ENCODE results near the gene DDX52. TPM values are rescaled to one million over a fixed set of nuclear protein-coding genes. Genes with fewer than 3 reads are reported as not detected.

DDX52 gene
- total and polyA plus RNA-seq, 2 of the 13 experiments (the other 11 are each of a cell fraction or from before 2014, with no cell fraction given) = 8.9 to 36.1 TPM

DNA sequence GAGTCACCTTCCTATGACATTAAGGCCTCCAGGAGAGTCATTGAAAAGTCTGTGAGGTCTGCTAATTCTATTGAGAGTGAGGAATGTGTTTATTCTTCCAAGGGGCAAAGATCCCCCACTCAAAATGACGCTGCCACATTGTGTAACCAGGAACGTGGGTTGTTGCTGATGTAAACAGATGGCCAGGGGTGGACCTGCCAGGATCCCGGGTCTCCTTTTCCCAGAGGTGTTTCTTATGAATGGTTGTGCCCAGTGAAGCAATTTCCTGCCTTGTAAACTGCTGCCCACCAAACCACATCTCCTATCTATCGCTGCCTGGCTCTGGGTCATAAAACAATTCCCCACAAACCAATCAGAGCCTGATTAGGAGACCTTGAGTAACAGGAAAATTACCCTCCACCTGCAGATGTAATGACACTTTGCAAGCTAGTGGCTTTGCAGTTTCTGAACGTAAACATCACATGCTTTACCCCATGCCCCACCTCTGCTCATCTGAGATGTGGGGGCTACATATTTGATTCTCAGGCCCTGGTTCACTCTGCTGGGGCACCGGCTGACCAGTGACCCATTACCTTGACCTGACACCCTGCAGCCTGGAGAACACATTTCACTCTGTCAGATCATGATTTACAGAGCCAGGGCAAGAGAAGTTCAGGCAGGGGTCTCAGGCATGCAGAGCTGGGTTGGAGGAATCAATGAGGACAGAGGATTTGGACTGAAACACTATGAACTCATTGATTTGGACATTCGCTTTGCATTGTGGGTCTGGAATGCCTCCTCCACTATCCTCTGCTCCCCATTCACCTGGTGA, 33.1 kb upstream of the DDX52 start (continued):
- TF ChIP-seq ZNF556 (CRISPR knock-in tag; IDR thresholded peaks at IDR 0.05; ENCODE audit: borderline replicate concordance) (no peak), NKX3-1 (CRISPR knock-in tag; IDR thresholded peaks at IDR 0.05) (no peak), ZNF430 (CRISPR knock-in tag; IDR thresholded peaks at IDR 0.05) (no peak), ARID4A (CRISPR knock-in tag; IDR thresholded peaks at IDR 0.05; ENCODE audit: borderline replicate concordance) (peak; percentile 36; the same call in 1 of the 2 replicates), GATAD2A (CRISPR knock-in tag; IDR thresholded peaks at IDR 0.05) (peak; percentile 77), FOXO1 (CRISPR knock-in tag; IDR thresholded peaks at IDR 0.05) (peak; percentile 98), ZNF17 (CRISPR knock-in tag; IDR thresholded peaks at IDR 0.05) (no peak), ZSCAN31 (CRISPR knock-in tag; IDR thresholded peaks at IDR 0.05; ENCODE audit: low read depth) (no peak), ERF (CRISPR knock-in tag; IDR thresholded peaks at IDR 0.05) (no peak; the same call in 1 of the 2 replicates), GMEB1 (CRISPR knock-in tag; IDR thresholded peaks at IDR 0.05; ENCODE audit: borderline replicate concordance) (peak; percentile 50; the same call in 1 of the 2 replicates), KDM5A (IDR thresholded peaks at IDR 0.05; ENCODE audit: borderline replicate concordance, low read length) (no peak), ZFYVE20 (CRISPR knock-in tag; IDR thresholded peaks at IDR 0.05; ENCODE audit: borderline replicate concordance, low read depth) (no peak), MEF2D (CRISPR knock-in tag; IDR thresholded peaks at IDR 0.05) (peak; percentile 62), FOXK2 (IDR thresholded peaks at IDR 0.05) (peak; percentile 68; the same call in 1 of the 2 replicates), ZNF180 (CRISPR knock-in tag; IDR thresholded peaks at IDR 0.05; ENCODE audit: borderline replicate concordance, low read depth) (no peak), MXD4 (CRISPR knock-in tag; IDR thresholded peaks at IDR 0.05) (peak; percentile 37; the same call in 1 of the 2 replicates), ZNF784 (CRISPR knock-in tag; IDR thresholded peaks at IDR 0.05; ENCODE audit: borderline replicate concordance) (peak; percentile 42; the same call in 1 of the 2 replicates)
- TF ChIP-seq, protein P1, sequence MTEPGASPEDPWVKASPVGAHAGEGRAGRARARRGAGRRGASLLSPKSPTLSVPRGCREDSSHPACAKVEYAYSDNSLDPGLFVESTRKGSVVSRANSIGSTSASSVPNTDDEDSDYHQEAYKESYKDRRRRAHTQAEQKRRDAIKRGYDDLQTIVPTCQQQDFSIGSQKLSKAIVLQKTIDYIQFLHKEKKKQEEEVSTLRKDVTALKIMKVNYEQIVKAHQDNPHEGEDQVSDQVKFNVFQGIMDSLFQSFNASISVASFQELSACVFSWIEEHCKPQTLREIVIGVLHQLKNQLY (CRISPR knock-in tag; IDR thresholded peaks at IDR 0.05) = peak; percentile 74

Data from HepG2 (cell line).